ENCODE data around the gene REG4. TPM values are rescaled to one million over a fixed set of nuclear protein-coding genes. Genes with fewer than 3 reads are reported as not detected.
"Not testable (repeated sequence)": the region's sequence is repeated elsewhere in the genome, so short reads cannot be mapped to it uniquely, and the experiment has no call there.

REG4 gene
- total and polyA plus RNA-seq, 2 of the 4 experiments (the other 2 are of a cell fraction), result not detected

DNA sequence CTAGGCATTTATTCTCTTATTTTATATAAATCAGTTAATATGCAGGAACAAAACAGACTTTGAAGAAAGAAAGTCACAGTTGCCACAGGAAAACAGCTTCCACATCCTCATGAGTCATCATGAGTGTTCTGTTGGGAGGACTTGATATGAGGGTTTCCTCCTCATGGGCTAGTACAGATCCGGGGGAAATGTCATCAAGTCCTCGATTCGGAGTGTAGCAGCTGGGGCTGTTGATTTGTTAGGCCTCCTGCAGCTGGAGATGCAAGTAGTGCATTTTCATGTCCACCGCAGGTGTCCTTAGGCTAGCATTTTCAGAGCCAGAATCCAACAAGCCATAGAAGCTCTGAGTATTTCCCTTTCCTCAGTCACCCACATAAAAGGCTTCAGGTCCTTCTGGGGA is 48.4 kb upstream of the REG4 start:
- peak overlapping the region; percentile 98 for H2BK120ac ChIP-seq (ENCODE audit: low read depth, low read length)
- peak overlapping the region; percentile 74 for H2AK5ac ChIP-seq (ENCODE audit: low read depth, low read length)
- no peaks in the 10 kb centered on the region for H3K9me3 ChIP-seq (ENCODE audit: control insufficient read depth, insufficient read depth, low read length)
- TF ChIP-seq FOS (IDR thresholded peaks at IDR 0.05; ENCODE audit: low read depth, low read length) (peak; percentile 85), RAD21 (IDR thresholded peaks at IDR 0.05; ENCODE audit: low read length) (no peak), NFE2L2 (IDR thresholded peaks at IDR 0.05; ENCODE audit: low read depth, low read length) (peak; percentile 55; the same call in 1 of the 2 replicates)
- H3K9me1 ChIP-seq (ENCODE audit: insufficient read depth, low read length), result peaks cover 8% of the 10 kb centered on the region
- peak overlapping the region; percentile 89 for H4K91ac ChIP-seq (ENCODE audit: insufficient read depth, low read depth, low read length)
- peak overlapping the region; percentile 83; the same call in 2 of the 3 replicates for H2BK15ac ChIP-seq (ENCODE audit: low read depth, low read length)
- H4K8ac ChIP-seq (ENCODE audit: low read depth in 2 of 2, low read length in 2 of 2), result peak overlapping the region; percentile 63 to 94
- H3K18ac ChIP-seq (ENCODE audit: low read depth, low read length), result peak overlapping the region; percentile 88
- peak; percentile 88 for ATAC-seq (ENCODE audit: low read depth)
- peak overlapping the region; percentile 88 for H3K4ac ChIP-seq (ENCODE audit: low read depth, low read length)
- DNase-seq, result peak; percentile 89
- H2BK20ac ChIP-seq (ENCODE audit: low read depth, low read length), result peak overlapping the region; percentile 98
- peak overlapping the region; percentile 58; the same call in 1 of the 2 replicates for H3K56ac ChIP-seq (ENCODE audit: extremely low read depth, insufficient read depth, low read length)
- ChIA-PET CTCF (interaction anchor here (0.8 kb wide), 1 partner anchor 15 kb away, joined by 3 read pairs; no protein-coding TSS in a partner anchor), POLR2A (ENCODE audit: unreplicated experiment) (no interaction called here)
- no peaks in the 10 kb centered on the region for H3K27me3 ChIP-seq (ENCODE audit: control insufficient read depth, insufficient read depth, low read length)
- no TSS peak for BruUV-seq (replicated peaks)
- no peak overlapping the region for H3K4me3 ChIP-seq (ENCODE audit: insufficient read depth, low read depth, low read length)
- H3K36me3 ChIP-seq (ENCODE audit: control insufficient read depth, insufficient read depth, low read length), result no peaks in the 10 kb centered on the region
- H3K27ac ChIP-seq (ENCODE audit: insufficient read depth, low read length), result peak overlapping the region; percentile 54
- dilution Hi-C loops (cut with HindIII; ENCODE audit: low sequenced_read_pairs, unreplicated experiment) (no loop called here), intact Hi-C loops (cut with micrococcal nuclease) (no loop called here), in situ Hi-C loops (cut with MboI; ENCODE audit: low sequenced_read_pairs) (no loop called here)
- H3K14ac ChIP-seq (replicated peaks; ENCODE audit: low read depth, low read length), result peak overlapping the region; percentile 66
- no peaks in the 10 kb centered on the region for H4K20me1 ChIP-seq (ENCODE audit: insufficient read depth, low read length)
- peak overlapping the region; percentile 91 for H2BK5ac ChIP-seq (ENCODE audit: low read depth, low read length, poor library complexity, severe bottlenecking)
- no peak overlapping the region for H2AK9ac ChIP-seq (replicated peaks; ENCODE audit: low read depth, low read length, poor library complexity)
- 0 out of 2 replicates have a peak overlapping the region, but pooled peaks have one; percentile 5 for H3K4me2 ChIP-seq (ENCODE audit: low read depth, low read length)
- H3K79me1 ChIP-seq (ENCODE audit: low read depth in 1 of 2, low read length in 2 of 2), result no peaks in the 10 kb centered on the region; a peak in 1 of 4 replicates
- peaks cover 21% of the 10 kb centered on the region for H3K4me1 ChIP-seq (ENCODE audit: control insufficient read depth, insufficient read depth, low read length)
- WGBS, 2 experiments (ENCODE audit: extremely low coverage in 2 of 2, insufficient read length in 1 of 2), result no CpG with 5 or more reads among the region's 4 CpGs
- peak overlapping the region; percentile 87; the same call in 1 of the 2 replicates for H3K23ac ChIP-seq (ENCODE audit: low read depth, low read length)
- no peak overlapping the region for H3K9ac ChIP-seq (ENCODE audit: low read depth, low read length)
- H4K5ac ChIP-seq (ENCODE audit: low read depth, low read length), result peak overlapping the region; percentile 81
- peak overlapping the region; percentile 55 for H2AFZ ChIP-seq (replicated peaks; ENCODE audit: low read length, poor library complexity)

DNA sequence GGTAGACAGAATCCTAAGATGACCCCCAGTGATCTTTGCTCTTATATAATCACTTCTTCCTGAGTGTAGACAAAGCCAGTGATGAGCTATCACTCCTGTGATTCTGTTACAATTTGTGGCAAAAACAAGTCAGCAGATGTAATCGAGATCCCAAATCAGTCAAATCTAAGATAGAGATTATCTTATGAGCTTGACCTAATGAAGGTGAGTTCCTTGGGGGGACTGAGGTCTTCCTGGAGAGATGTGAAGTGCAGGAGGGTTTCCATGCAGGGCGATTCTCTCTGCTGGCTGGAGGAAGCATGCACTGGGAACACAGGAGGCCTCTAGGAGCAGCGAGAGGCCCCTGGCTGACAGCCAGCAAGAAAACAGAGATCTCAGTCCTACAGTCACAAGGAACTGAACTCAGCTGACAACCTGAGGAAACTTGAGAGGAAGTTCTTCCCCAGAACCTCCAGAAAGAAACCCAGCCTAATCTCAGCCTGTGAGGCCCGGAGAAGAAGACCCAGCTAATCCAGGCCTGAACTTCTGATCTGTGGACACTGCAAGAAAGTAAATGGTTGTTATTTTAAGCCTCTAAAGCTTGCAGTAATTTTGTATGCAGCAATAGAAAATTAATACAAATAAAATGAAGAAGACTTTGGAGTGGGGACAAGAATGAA is 47.4 kb upstream of the REG4 start:
- H4K20me1 ChIP-seq (ENCODE audit: insufficient read depth, low read length); H2AK9ac ChIP-seq (replicated peaks; ENCODE audit: low read depth, low read length, poor library complexity); H3K79me1 ChIP-seq (ENCODE audit: low read depth in 1 of 2, low read length in 2 of 2); BruUV-seq (replicated peaks); in situ Hi-C loops (cut with MboI; ENCODE audit: low sequenced_read_pairs); CTCF ChIA-PET; H3K9me3 ChIP-seq (ENCODE audit: control insufficient read depth, insufficient read depth, low read length); H3K4me3 ChIP-seq (ENCODE audit: insufficient read depth, low read depth, low read length); H3K4me2 ChIP-seq (ENCODE audit: low read depth, low read length); H3K27ac ChIP-seq (ENCODE audit: insufficient read depth, low read length); H3K9ac ChIP-seq (ENCODE audit: low read depth, low read length); H3K27me3 ChIP-seq (ENCODE audit: control insufficient read depth, insufficient read depth, low read length); intact Hi-C loops (cut with micrococcal nuclease); dilution Hi-C loops (cut with HindIII; ENCODE audit: low sequenced_read_pairs, unreplicated experiment); ATAC-seq (ENCODE audit: low read depth); POLR2A ChIA-PET (ENCODE audit: unreplicated experiment); H3K36me3 ChIP-seq (ENCODE audit: control insufficient read depth, insufficient read depth, low read length); DNase-seq; H3K9me1 ChIP-seq (ENCODE audit: insufficient read depth, low read length): not testable (repeated sequence)
- Histone ChIP-seq H2AK5ac (ENCODE audit: low read depth, low read length) (peak overlapping the region; percentile 96), H2AFZ (replicated peaks; ENCODE audit: low read length, poor library complexity) (peak overlapping the region; percentile 9), H3K56ac (ENCODE audit: extremely low read depth, insufficient read depth, low read length) (peak overlapping the region; percentile 54; the same call in 1 of the 2 replicates), H3K14ac (replicated peaks; ENCODE audit: low read depth, low read length) (peak overlapping the region; percentile 87), H4K91ac (ENCODE audit: insufficient read depth, low read depth, low read length) (peak overlapping the region; percentile 69), H2BK20ac (ENCODE audit: low read depth, low read length) (peak overlapping the region; percentile 98), H2BK5ac (ENCODE audit: low read depth, low read length, poor library complexity, severe bottlenecking) (peak overlapping the region; percentile 91), H3K23ac (ENCODE audit: low read depth, low read length) (peak overlapping the region; percentile 87; the same call in 1 of the 2 replicates), H2BK120ac (ENCODE audit: low read depth, low read length) (peak overlapping the region; percentile 98), H4K8ac (ENCODE audit: low read depth in 2 of 2, low read length in 2 of 2) (peak overlapping the region; percentile 58 to 94), H3K18ac (ENCODE audit: low read depth, low read length) (peak overlapping the region; percentile 88; the same call in 1 of the 2 replicates), H3K4ac (ENCODE audit: low read depth, low read length) (peak overlapping the region; percentile 87), H4K5ac (ENCODE audit: low read depth, low read length) (peak overlapping the region; percentile 81), H3K4me1 (ENCODE audit: control insufficient read depth, insufficient read depth, low read length) (peaks cover 21% of the 10 kb centered on the region), H2BK15ac (ENCODE audit: low read depth, low read length) (peak overlapping the region; percentile 75; the same call in 2 of the 3 replicates)
- WGBS, 2 experiments (ENCODE audit: extremely low coverage in 2 of 2, insufficient read length in 1 of 2), result no CpG with 5 or more reads among the region's 4 CpGs
